HG03378 (cell line): Measurements from ENCODE around the gene KCNQ1.

Source experiments
- ATAC-seq: cut with Tn5 transposase; IDR thresholded peaks from one replicate; pipeline ENCODE4 v1.9.1; 2021; ENCODE audit warnings: mild to moderate bottlenecking, moderate library complexity; ENCODE audit not compliant: unreplicated experiment

The KCNQ1 gene

DNA sequence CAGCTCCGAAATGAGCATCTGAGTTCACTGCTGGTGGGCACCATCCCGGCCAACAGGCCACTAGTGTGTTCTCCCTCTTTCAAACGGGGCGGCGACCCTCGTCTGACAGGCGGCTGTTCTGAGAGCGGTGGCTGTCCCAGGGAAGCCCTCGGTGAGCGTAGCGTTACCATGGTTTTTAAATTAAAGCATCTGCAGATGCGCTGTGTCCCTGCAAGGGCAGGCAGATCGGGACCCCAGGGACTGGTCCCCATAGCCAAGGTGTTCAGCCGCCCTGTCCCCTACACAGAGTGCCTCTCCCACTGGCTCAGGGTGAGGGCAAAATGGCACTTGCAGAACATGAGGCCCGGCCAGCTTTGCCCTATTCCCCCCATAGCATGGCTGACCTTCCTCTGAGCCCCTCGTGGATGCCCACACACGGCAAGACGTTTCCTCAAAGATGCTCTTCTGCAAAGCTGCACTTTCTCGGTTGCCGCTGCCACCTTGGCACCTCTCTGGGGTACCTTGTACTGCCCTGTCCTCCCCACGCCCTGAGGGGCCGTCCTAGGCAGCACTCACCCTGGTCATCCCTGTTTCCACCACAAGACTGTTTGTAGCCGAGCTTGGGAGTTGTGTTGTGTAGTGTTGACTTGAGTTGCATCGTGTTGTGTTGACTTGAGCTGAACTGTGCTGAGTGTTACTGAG lies 306.9 kb downstream of the KCNQ1 start:
- ATAC-seq: no peak

DNA sequence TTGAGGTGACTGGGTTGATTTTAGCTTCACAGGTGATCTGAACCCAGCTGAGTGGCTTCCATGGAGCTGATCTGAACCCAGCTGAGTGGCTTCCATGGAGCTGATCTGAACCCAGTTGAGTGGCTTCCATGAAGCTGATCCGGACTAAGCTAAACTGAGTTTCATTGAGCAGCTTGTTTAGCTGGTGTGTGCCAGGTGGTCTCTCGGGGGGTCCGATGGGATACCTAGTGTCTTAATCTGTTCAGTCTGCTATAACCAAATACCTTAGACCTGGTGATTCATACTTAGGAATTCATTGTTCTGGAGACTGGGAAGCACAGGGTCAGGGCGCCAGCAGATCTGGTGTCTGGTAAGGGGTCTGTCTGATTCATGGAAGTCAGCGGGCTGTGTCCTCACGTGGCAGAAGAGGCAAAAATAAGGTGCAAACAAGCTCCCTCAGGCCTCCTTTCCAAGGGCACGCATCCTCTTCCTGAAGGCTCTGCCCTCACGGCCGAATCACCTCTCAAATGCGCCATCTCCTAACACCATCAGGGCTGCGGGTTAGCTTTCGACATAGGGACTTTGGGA lies 307.5 kb downstream of the KCNQ1 start:
- ATAC-seq: no peak

DNA sequence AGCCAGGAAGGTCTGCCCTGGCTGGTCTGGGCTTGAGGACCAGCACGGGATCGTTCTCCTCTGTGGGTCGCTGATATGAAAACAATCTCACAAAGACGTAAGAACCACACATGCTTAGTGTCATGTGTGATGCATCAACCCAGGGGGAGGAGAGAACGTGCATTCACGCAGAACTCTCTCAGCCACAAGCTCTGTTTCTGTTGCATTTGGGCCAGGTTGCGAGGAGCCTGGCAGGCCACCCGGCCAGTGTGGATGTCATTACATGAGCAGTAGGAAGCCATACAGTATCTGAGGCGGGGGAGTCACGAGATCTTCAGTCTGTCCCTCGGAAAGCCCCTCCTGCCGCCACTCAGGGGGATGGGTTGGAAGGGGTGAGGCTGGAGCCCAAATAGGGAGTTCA lies 308.1 kb downstream of the KCNQ1 start:
- ATAC-seq: no peak

DNA sequence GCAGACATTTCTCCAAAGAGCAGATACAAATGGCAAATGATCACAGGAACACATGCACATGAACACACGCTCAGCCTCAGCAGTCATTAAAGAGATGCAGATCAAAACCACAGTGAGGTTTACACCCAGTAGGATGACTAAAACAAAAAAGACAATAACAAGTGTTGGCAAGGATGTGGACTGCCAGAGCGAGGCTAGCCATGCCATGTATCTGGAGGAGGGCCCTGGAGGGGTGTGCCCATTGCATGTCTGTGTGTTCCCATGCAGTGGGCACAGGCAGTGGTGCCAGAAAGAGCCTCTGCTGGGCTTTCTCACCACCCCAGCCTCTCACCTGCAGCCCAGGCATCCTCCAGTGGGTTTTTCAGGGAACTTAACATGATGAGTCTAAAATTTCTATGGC lies 309.2 kb downstream of the KCNQ1 start:
- ATAC-seq: no peak

DNA sequence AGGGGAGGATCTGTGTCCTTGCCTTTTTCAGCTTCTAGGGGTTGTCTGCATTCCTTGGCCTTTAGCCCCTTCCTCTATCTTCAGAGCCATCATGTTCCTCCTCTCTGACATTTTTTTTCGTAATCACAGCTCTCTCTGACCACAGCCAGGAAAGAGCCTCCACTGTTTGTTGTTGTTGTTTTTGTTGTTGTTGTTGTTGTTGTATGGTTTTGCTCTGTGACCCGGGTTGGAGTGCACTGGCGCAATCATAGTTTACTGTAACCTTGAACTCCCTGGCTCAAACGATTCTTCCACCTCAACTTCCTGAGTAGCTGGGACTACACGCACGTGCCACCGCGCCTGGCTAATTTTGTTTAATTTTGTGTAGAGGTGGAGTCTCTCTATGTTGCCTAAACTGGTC lies 310.3 kb downstream of the KCNQ1 start:
- no peak for ATAC-seq

DNA sequence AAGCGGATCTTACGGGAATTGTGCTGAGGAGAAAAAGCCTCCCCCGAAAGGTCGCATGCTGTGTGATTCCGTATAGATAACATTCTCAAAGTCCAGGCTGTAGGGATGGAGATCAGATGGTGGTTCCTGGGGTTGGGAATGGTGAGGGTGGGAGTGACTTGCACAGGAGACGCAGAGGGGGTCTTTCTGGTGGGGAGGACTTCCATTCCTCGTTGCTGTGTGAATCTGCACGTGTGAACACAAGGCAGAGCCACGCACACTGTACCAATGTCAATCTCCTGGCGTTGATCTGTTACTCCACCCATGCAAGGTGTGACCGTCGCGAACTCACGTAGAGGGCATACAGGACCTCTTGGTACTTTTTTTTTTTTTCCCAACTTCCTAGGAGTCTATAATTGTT lies 313.9 kb downstream of the KCNQ1 start:
- ATAC-seq: no peak

DNA sequence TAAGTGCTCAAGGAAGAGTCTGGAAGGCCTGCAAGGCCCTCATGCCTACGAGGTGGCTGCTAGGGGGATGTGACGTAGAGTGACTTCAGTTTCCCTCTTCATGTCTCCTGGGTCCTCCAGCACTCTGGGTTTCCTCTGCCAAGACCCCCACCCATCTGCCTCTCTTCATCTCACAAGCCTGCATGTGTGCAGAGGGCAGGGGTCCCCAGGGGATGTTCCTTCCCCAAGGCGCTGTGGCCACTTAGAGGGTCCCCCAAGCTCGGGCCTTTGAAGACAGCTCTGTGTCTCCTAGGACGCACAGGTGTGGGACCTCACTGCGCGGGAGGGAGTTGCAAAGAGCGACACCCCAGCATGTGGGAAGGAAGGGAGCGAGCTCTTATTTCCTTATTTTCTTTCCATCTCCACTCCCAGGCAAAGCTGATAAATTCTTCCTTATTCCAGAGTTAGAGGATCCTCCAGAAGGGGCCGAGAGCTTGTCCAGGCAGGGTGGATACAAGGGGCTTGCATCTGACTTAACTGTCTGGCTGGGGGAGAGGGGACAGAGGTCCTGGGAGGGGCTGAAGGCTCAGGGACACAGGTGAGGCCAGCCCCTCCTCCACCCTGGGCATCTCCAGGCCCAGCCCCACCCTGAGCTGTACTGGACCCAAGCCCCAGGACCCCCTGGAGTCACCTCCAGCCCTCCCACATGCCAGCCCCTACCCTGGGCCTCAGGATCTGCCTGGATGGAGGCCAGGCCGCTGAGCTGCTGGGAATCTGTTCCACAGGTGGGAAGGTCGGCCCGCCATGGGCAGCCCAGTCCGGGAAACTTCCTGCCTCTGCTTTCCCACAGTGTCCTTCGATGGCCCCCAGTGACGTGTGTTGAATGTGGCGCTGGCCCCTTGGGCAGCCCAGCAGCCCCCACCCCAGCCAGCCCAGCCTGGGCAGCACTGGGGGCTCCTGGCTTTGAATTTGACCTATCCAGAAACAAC lies 314.7 kb downstream of the KCNQ1 start:
- ATAC-seq: no peak

DNA sequence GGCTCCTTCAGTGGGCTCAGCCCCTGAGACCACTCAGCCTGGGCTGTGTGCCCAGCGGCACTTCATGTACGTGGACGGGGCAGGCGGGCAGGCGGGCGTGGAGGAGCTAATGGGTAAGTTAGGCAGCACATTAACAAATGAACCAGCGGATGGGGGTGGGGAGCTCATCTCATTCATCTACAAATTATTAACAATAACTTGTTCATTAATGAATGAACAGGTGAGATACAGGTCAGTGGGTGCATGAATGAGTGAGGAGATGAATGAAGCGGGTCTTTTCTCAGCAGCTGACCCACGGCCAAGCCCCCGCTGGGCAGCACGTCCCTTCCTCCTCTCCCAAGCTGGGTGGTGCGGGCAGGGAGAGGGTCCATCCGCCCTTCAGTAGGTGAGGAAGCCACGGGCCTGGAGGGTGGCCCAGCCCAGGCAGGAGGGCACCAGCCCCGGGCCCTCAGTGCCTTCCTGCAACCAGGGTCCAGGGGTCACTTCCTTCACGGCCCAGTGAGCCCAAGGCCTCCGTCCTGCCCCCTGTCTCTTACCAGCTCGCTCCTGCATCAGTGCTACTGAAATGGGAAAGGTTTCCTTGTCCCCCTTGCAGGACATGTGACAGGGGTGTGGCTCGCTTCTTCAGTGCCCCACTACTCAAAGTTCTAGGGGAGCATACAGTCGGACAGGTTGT lies 315.5 kb downstream of the KCNQ1 start:
- no peak for ATAC-seq

DNA sequence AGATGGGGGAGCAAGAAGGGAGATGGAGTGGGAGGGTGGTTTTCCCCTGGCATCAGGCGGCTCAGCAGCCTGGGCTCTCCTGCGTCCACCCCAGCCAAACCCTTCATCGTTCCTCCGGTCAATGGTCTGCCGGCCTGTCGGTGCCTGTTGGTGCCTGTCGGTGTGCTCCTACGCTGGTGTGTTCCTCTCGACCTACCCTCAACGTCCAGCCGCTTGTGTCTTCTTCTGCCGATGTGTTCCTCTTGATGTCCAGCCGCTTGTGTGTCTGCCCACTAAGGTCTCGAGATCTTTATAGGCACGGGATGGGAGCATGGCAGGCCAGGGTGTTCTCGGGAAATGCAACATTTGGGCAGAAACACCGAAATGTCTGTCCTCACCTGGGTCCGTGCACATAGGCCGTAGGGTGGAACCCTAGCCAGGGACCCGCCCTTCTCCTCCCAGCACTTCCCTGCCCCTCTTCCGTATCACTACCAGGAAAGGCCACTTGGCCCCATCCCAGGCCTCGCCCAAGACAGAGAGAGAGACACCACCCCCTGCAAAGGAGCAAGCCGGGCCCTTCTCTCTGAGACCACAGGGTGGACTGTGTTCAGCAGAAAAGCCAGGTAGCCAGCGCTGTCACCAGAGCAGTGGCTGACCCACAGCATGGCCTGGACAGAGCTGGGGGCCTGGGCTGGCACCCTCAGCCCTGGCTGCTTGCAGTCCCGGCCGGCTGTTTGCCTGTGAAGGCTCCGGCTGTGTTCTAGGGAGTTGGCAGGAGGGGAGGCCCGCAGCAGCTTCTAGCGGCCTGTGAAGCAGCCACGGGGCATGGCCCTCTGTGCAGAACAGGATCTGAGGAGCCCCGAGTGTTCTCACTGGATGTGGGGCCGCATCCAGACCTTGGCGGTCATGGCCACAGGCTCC lies 316.6 kb downstream of the KCNQ1 start:
- ATAC-seq: no peak

DNA sequence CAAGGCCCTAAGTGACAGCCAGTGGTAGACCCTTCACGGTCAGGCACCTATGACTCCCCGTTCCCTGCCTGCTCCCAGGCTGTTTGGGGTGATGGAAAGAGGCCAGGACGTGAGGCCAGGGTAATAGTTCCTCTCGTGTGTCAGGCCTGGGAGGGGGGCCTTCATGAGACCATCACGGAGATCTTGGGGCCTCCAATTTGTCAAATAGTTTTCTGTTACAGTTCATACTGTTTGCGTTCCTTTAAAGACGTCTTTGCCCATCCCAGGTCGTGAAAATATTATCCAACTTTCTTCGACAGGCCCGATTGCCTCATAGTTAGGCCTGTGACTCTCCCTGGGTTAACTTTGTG lies 317.2 kb downstream of the KCNQ1 start:
- ATAC-seq: no peak

DNA sequence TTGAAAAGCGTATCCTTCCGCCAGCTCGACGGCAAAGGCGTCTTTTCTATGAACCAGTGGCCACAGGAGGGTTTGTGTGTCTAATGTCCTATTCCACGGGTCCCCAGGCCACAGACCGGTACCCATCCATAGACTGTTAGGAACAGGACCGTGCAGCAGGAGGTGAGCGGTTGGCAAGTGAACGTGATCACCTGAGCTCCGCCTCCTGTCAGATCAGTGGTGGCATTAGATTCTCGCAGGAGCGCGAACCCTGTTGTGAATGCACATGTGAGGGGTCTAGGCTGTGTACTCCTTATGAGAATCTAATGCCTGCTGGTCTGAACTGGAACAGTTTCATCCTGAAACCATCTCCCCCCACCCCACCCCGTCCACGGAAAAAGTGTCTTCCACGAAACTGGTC lies 317.6 kb downstream of the KCNQ1 start:
- ATAC-seq: no peak

DNA sequence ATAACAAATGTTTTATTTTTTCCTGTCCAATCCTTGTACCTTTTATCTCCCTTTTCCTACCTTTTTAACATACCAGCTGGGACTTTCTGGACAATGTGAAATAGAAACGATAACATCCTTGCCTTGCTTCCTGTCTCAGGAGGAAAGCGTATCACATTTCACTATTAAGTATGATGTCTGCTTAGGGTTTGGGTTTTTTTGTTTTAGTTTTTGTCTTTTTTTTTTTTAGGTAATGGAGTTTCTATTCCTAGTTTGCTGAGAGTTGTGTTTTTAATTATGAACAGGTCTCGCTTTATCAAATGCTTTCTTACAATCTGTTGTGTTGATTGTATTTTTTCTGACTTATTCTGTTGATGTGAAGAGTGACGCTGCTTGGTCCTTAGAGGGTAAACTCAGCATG lies 319.2 kb downstream of the KCNQ1 start:
- ATAC-seq: no peak

DNA sequence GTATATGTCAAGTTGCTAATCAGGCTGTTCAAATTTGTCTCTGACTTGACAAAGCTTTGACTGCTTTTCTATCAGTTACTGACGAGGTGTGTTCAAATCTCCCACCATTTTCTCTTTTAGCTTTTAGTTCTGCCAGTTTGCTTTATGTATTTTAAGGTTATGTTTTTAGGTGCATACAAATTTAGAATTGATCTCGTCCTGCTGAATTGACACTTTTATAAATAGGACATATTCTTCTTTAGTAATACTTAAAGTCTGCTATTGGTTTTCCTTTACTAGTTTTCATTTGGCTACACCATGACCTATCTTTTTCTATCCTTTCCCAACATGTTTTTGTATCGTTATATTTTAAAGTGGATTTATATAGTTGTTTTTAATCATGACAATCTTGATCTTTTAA lies 320.7 kb downstream of the KCNQ1 start:
- no peak for ATAC-seq

DNA sequence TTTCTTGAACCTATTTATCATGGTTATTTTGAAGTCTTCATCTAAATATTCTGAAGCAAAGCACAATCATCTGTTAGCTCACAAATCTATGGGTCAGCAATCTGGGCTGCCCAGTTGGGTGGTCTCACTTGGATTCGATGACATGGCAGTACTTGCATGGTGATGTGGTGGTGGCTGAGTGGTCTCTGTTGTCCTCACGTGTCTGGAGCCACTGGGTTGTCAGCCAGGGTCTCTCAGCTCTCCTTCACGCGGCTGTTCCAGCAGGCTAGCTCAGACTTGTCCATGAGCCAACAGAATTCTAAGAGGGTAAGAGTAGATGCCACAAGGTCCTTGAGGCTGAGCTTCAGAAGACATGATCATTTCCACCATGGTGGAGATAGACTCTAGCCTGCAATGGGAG lies 321.4 kb downstream of the KCNQ1 start:
- no peak for ATAC-seq

DNA sequence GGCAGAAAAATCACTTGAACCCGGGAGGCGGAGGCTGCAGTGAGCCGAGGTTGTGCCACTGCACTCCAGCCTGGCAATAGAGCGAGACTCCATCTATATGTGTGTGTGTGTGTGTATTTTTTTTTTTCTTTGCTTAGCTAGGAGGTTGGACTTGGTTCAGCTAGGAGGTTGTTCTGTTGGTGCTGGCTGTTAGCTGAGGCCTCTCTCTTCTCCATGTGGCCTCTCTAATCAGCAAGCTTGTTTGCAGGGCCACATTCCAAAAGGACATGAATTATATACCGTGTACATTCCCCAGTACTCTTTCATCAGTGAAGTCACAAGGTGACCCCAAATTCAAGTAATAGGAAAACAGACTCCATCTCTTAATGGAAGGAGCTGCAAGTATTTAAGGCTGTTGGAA lies 322.3 kb downstream of the KCNQ1 start:
- no peak for ATAC-seq

DNA sequence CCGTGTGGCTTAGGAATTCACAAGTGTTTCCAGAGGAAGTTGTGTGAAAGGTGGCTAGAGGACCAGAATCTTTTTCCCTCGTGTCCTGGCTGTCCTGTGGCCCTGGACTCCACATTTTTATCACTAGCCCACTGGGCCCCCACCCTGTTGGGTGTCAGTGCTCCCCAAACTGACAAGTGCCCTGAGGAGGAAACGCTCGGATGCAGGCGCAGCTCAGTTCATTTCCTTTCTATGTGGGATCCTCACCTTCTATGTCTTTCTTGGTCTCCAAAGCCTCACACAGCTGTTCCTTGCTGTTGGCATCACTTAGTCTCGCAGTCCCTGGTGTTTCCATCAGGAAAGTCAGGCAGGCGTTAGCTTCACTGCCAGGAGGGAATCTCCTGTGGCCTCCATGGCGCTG lies 323.0 kb downstream of the KCNQ1 start:
- ATAC-seq: no peak

DNA sequence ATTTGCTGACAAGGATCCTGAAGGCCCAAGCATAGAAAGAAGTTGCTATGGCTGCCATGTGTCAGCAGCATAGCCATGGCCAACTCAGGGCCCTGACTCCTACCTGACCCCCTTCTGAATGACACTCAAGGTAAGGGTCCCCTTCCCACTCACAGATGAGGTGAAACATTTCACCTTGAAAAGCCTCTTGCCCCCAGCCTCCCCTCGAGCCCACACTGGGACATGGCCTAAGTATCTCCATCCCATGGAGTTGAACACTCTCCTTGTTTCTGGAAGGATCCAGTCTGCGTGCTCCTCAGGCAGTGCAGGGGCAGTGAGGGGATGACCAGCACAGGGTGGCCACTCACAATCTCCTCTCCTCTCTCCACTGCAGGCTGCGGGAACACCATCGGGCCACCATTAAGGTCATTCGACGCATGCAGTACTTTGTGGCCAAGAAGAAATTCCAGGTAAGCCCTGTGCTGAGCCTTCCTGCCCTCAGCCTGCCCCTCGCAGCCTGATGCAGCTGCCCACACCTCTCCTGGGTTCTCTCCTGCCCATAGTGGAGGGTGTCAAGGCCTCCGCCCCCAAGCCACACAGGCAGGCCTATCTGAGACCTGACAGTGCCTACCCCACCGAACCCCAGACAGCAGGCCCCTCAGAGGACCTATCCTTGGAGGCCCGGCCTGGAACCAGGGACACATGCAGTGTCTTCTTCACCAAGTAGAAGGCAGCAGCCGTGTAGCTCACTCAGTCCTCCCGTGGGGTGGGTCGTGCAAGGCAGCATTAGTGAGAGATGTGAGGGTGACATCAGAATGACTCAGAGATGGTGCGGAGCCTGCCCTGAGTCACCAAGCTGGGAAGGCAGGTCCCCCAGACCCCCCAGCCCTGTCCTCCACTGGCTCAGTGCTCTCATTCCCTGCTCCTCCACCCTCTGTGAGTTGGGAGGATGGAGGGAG lies 323.9 kb downstream of the KCNQ1 start:
- no peak for ATAC-seq

DNA sequence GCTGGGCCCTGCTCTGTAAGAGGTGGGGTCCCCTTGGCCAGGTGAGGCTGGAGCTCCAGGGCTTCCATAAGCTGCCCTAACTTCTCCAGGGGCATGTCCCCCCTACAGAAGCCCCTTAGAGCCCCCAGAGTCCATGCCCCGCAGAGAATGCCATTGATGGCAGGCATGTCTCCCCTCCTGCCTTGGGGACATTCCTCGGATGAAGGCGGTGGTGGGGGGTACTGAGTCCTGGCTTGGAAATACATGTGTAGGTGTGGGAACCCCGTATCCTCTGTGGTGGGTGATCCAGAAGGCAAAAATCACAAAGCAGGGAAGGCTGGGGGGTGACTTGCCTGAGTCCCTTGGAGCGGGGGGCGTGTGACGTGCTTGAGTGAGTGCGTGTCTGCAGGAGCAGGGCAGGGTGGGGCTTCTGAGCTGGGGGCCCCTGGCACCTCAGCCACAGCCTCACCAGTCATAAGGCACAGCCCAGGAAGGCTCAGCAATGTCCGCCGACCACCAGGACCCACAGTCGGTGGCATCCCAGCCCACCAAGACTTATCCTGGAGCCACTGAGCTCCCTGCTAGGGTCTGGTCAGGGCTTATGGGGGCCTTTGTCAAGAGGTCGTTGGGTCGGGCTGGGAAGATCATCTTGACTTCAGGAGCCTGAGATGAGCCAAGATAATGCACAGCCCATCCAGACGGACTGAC lies 324.7 kb downstream of the KCNQ1 start:
- ATAC-seq: no peak
